ENCODE measurements around the gene BBIP1. TPM values are rescaled to one million over a fixed set of nuclear protein-coding genes. Genes with fewer than 3 reads are reported as not detected.

Gene BBIP1
- total and polyA plus RNA-seq, 9 of the 15 experiments (the other 6 are each of a cell fraction or from before 2014, with no cell fraction given): 5.2 to 31.0 (median 19.4) TPM

- H3K9ac ChIP-seq (ENCODE audit: insufficient read depth in 1 of 2, low read depth in 2 of 2, low read length in 2 of 2): peak overlapping the region in 1 of 2 experiments; percentile 95; a peak in 2 of 4 replicates
- no peaks in the 10 kb centered on the region for H3K9me3 ChIP-seq (replicated peaks; ENCODE audit: control insufficient read depth, insufficient read depth, low read depth, low read length)
- 5% methylated on average over 2 of the region's 2 CpGs for WGBS (ENCODE audit: insufficient coverage, low coverage, missing lambda C conversion rate)
- peak; percentile 37 for ATAC-seq
- TF ChIP-seq ZFP36 (IDR thresholded peaks at IDR 0.05; ENCODE audit: low read depth, low read length, partially characterized antibody) (peak; percentile 41), ADNP (tag; IDR thresholded peaks at IDR 0.05) (peak; percentile 27; the same call in 1 of the 2 replicates), HLTF (IDR thresholded peaks at IDR 0.05) (no peak), RBM25 (IDR thresholded peaks at IDR 0.05; ENCODE audit: low read depth, low read length, severe bottlenecking) (peak; percentile 14)
- H3K4me3 ChIP-seq: peak overlapping the region; percentile 64
- H2AFZ ChIP-seq (ENCODE audit: low read depth, low read length): peak overlapping the region; percentile 21; the same call in 1 of the 2 replicates
- peak overlapping the region; percentile 83; the same call in 2 of the 3 replicates for H3K27ac ChIP-seq (ENCODE audit: extremely low read depth, low read depth, low read length)
- H3K36me3 ChIP-seq (ENCODE audit: control insufficient read depth, insufficient read depth, low read length): 0 out of 3 replicates have a peak, but pooled peaks cover 5% of the 10 kb centered on the region
- no peaks in the 10 kb centered on the region for H4K20me1 ChIP-seq (replicated peaks; ENCODE audit: control insufficient read depth, insufficient read depth, low read length)
- peaks cover 13 to 15% of the 10 kb centered on the region in 2 experiments for H3K4me1 ChIP-seq (replicated peaks in 1 of 2; ENCODE audit: control insufficient read depth in 2 of 2, insufficient read depth in 2 of 2, low read length in 2 of 2)
- DNase-seq (ENCODE audit: extremely low read depth in 1 of 4, low spot score in 3 of 4): no peak
- POLR2A ChIA-PET: interaction anchor here (0.9 kb wide), 1 partner anchor 10 kb away, joined by 3 read pairs; no protein-coding TSS in a partner anchor
- CTCF ChIA-PET (ENCODE audit: low intra/inter-chr PET ratio): interaction anchor here (0.6 kb wide), 1 partner anchor 634 kb away, joined by 3 read pairs; no protein-coding TSS in a partner anchor
- peak; percentile 48 for FAIRE-seq
- no TSS peak for BruUV-seq (replicated peaks)
- peak overlapping the region; percentile 84 for H3K4me2 ChIP-seq (ENCODE audit: insufficient read depth, low read length)
- H3K9me1 ChIP-seq (ENCODE audit: control insufficient read depth, insufficient read depth, low read length): no peaks in the 10 kb centered on the region
- H3K79me2 ChIP-seq (ENCODE audit: control insufficient read depth, insufficient read depth, low read length): peaks cover 35% of the 10 kb centered on the region
- intact Hi-C loops (cut with micrococcal nuclease): loop anchor here (2.0 to 10.0 kb wide), 4 partner anchors 37 to 259 kb away; no protein-coding TSS in a partner anchor
- in situ Hi-C loops (cut with MboI): no loop called here
- H3K27me3 ChIP-seq (ENCODE audit: control insufficient read depth in 2 of 2, insufficient read depth in 2 of 2, low read length in 2 of 2): no peaks in the 10 kb centered on the region
Observed at GRCh38 chr10:110873951-110874350, 45.0 kb downstream of the BBIP1 start.

Measured in K562 (cell line).